ENCODE measurements around the gene PTPRD. TPM values are rescaled to one million over a fixed set of nuclear protein-coding genes. Genes with fewer than 3 reads are reported as not detected.
"Not testable (repeated sequence)": the region's sequence is repeated elsewhere in the genome, so short reads cannot be mapped to it uniquely, and the experiment has no call there.

Gene PTPRD
- total RNA-seq, 4 donors from 2014 or later, result 19.6 to 78.9 (median 45.6) TPM

DNA sequence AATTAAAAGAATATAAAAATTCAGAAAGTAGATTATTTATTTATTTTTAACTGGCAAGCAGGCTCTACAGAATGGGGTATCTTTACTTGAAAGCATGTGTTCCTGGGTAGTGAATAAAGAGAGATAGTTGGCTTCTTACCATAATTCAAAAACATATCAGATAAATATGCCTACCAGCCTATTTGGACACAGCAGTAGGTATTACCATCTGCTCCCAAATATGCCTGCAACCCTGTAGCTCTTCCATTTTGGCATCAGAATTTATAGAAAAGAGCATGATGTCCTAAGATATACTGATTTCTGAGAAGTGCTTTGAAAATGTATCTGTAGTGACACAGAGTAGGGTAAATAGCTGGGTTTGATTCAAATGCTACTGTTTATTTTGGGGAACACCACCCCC, 1512.7 kb downstream of the PTPRD start:
- intact Hi-C loops (cut with DNase I), result no loop called here
- H3K27ac ChIP-seq, result no peak overlapping the region
- H3K4me3 ChIP-seq (replicated peaks in 1 of 3), result no peak overlapping the region
- H3K9me3 ChIP-seq, result no peaks in the 10 kb centered on the region
- H3K36me3 ChIP-seq, result no peaks in the 10 kb centered on the region
- no peaks in the 10 kb centered on the region for H3K27me3 ChIP-seq
- H3K4me1 ChIP-seq, result no peaks in the 10 kb centered on the region
- TF ChIP-seq, protein P1, sequence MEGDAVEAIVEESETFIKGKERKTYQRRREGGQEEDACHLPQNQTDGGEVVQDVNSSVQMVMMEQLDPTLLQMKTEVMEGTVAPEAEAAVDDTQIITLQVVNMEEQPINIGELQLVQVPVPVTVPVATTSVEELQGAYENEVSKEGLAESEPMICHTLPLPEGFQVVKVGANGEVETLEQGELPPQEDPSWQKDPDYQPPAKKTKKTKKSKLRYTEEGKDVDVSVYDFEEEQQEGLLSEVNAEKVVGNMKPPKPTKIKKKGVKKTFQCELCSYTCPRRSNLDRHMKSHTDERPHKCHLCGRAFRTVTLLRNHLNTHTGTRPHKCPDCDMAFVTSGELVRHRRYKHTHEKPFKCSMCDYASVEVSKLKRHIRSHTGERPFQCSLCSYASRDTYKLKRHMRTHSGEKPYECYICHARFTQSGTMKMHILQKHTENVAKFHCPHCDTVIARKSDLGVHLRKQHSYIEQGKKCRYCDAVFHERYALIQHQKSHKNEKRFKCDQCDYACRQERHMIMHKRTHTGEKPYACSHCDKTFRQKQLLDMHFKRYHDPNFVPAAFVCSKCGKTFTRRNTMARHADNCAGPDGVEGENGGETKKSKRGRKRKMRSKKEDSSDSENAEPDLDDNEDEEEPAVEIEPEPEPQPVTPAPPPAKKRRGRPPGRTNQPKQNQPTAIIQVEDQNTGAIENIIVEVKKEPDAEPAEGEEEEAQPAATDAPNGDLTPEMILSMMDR (IDR thresholded peaks at IDR 0.05), result no peak
- TF ChIP-seq POLR2A (IDR thresholded peaks at IDR 0.05), result no peak
- no peak for DNase-seq

DNA sequence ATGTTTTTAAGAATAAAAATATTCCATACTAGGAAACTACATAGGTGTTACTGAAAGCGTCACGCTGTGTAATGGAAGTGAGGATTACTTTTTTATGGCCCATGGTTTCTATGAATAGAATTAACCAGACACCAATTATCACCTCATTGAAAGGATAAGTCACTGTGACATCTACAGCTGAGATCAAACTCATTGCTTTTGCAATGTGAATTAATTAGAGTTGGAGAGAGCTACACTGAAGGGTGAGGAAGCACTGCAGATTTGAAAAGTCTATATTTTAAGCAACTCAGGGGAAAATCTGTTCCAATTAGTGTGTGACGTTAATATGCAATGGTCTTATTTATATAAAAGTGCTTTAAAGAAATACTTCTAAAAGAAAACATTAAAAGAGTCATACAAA, 1513.2 kb downstream of the PTPRD start:
- Histone ChIP-seq H3K9me3 (no peaks in the 10 kb centered on the region), H3K4me1 (no peaks in the 10 kb centered on the region), H3K27ac (no peak overlapping the region), H3K4me3 (replicated peaks in 1 of 3) (no peak overlapping the region), H3K27me3 (no peaks in the 10 kb centered on the region), H3K36me3 (no peaks in the 10 kb centered on the region)
- intact Hi-C loops (cut with DNase I), result no loop called here
- WGBS, 2 donors, result 77 to 80% methylated on average over 3 of the region's 3 CpGs
- no peak for DNase-seq
- TF ChIP-seq, protein P1 (IDR thresholded peaks at IDR 0.05), result no peak
- TF ChIP-seq POLR2A (IDR thresholded peaks at IDR 0.05), result no peak

DNA sequence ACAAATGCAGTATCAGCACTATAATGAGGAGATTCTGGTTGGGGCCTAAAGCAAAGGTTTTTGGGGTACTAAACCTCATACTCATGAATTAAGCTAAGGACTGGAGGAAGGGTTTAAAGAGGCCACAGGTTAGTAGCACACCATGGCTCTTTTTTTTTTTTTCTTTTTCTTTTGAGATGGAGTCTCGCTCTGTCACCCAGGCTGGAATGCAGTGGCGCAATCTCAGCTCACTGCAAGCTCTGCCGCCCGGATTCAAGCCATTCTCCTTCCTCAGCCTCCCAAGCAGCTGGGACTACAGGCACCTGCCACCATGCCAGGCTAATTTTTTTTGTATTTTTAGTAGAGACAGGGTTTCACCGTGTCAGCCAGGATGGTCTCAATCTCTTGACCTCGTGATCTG, 1515.5 kb downstream of the PTPRD start:
- WGBS, 2 donors, result 80 to 90% methylated on average over 6 of the region's 6 CpGs

DNA sequence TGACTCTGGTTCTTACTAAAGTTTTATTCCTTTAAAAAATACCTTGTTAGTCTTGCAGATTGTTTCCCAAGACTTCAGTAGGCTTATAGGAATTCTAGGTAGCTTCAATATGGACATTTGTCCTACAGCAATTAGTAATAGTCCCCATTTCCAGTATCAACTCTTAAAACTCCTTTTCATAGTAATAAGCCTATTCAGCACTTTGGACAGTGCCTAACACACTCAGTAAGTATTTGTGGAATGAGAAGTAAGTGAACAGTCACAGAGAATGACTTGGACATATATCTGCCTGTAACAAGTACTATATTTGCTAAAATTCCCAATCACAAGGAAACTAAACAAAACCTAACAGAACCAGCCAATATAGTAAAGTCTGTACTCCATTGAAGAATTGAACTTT, 1521.4 kb downstream of the PTPRD start:
- TF ChIP-seq POLR2A (IDR thresholded peaks at IDR 0.05), result no peak
- TF ChIP-seq, protein P1 (IDR thresholded peaks at IDR 0.05), result no peak
- intact Hi-C loops (cut with DNase I), result no loop called here
- Histone ChIP-seq H3K4me1 (no peaks in the 10 kb centered on the region), H3K9me3 (no peaks in the 10 kb centered on the region), H3K36me3 (no peaks in the 10 kb centered on the region), H3K27ac (no peak overlapping the region), H3K27me3 (no peaks in the 10 kb centered on the region), H3K4me3 (replicated peaks in 1 of 3) (no peak overlapping the region)
- DNase-seq, result no peak

More for the DNA sequence above, 1515.5 kb downstream of the PTPRD start:
- H3K27ac ChIP-seq; intact Hi-C loops (cut with DNase I); H3K9me3 ChIP-seq; H3K36me3 ChIP-seq; DNase-seq; H3K27me3 ChIP-seq; H3K4me3 ChIP-seq (replicated peaks in 1 of 3); H3K4me1 ChIP-seq: not testable (repeated sequence)

DNA sequence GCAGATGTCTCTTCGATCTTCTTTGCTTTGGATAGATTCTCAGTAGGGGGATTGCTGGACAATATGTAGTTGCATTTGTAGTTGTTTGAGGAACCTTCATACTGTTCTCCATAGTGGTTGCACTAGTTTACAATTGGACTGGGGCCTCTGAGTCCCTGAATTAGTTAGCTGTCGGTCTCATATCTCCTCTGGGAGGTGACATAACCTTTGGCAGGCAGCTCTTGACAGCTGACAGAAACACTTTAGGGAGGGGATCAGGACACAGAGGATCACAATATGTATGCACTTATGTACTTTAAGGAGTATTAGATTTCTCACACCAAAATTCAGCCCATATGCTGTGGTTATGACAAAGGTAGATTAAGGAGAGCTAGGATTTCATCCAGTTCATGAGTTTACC, 1533.3 kb downstream of the PTPRD start:
- WGBS, 2 donors, result 72 to 77% methylated on average over 2 of the region's 2 CpGs
- intact Hi-C loops (cut with DNase I), result no loop called here

More for the DNA sequence above, 1533.3 kb downstream of the PTPRD start:
- no peak for TF ChIP-seq POLR2A (IDR thresholded peaks at IDR 0.05)
- TF ChIP-seq, protein P1 (IDR thresholded peaks at IDR 0.05), result no peak
- DNase-seq, result no peak
- H3K4me1 ChIP-seq, result no peaks in the 10 kb centered on the region
- no peaks in the 10 kb centered on the region for H3K27me3 ChIP-seq
- H3K27ac ChIP-seq, result no peak overlapping the region
- no peak overlapping the region for H3K4me3 ChIP-seq (replicated peaks in 1 of 3)
- no peaks in the 10 kb centered on the region for H3K36me3 ChIP-seq
- no peaks in the 10 kb centered on the region for H3K9me3 ChIP-seq

Data from thyroid gland (tissue), 4 donors.